GM23338 (cell line): ENCODE data around the gene FAM181B. TPM values are rescaled to one million over a fixed set of nuclear protein-coding genes. Genes with fewer than 3 reads are reported as not detected.

Experiments
- EZH2 ChIP-seq: fragments of 200-600 bp; sonication (generic); IDR thresholded peaks from one replicate; pipeline ENCODE4 v1.8.0; 2017; ENCODE audit warnings: antibody characterized with exemption, mild to moderate bottlenecking, low read depth; ENCODE audit not compliant: unreplicated experiment
- NANOG ChIP-seq: IDR thresholded peaks from 2 replicates; pipeline ENCODE4 v1.6.1; 2016; ENCODE audit warnings: antibody characterized with exemption, borderline replicate concordance
- POLR2AphosphoS5 ChIP-seq: IDR thresholded peaks from 2 replicates; pipeline ENCODE4 v1.6.1; 2016; ENCODE audit warnings: antibody characterized with exemption, low read depth
- ZNF331 ChIP-seq: fragments of 250-450 bp; sonication (Bioruptor Pico); IDR thresholded peaks from 2 replicates; pipeline ENCODE4 v1.5.0; 2020; ENCODE audit warnings: low read depth, mild to moderate bottlenecking, moderate library complexity
- polyA plus RNA-seq: library from polyadenylated mRNA; unstranded; fragments of >200 nt; fragmentation: Nextera tagmentation; extraction: Ambion mirVana; gene quantifications from 2 replicates; pipeline ENCODE4 v1.2.1, GENCODE V29; 2016
- total RNA-seq: library from RNA; depleted of rRNA; stranded (reverse); fragments of >200 nt; shearing (Covaris generic); gene quantifications from 2 replicates; pipeline ENCODE4 v1.2.3, GENCODE V29; 2014
- TF ChIP-seq, protein P1 (sequence below): fragments of 250-450 bp; sonication (Bioruptor Pico); IDR thresholded peaks from 2 replicates; pipeline ENCODE4 v1.5.0; 2020; ENCODE audit warnings: mild to moderate bottlenecking, moderate library complexity
- TF ChIP-seq, protein P2 (sequence below): IDR thresholded peaks from one replicate; pipeline ENCODE4 v1.6.1; 2018; ENCODE audit warnings: antibody characterized with exemption; ENCODE audit not compliant: unreplicated experiment

FAM181B gene
- total and polyA plus RNA-seq, 2 experiments from 2014 or later, result 0.36 to 0.87 TPM

DNA sequence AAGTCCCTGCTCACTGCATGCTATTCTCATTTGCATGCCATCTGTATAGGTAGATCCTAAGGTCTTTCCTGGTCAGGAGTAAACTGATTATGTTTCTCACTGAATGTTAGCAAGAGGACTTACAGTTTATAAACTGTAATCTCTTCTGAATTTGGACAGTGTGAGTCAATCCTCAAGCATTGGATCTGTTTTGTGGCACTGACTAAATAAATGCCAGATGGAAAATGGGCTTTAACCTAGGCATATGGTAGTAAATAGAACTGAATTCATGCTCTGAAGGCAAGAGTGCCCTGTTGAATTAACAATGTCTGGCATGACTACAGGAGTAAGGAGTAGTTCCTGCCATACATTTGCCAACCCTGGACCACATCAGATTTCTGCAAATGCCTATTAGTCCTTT lies 11.4 kb downstream of the FAM181B start (continued):
- TF ChIP-seq, protein P1, sequence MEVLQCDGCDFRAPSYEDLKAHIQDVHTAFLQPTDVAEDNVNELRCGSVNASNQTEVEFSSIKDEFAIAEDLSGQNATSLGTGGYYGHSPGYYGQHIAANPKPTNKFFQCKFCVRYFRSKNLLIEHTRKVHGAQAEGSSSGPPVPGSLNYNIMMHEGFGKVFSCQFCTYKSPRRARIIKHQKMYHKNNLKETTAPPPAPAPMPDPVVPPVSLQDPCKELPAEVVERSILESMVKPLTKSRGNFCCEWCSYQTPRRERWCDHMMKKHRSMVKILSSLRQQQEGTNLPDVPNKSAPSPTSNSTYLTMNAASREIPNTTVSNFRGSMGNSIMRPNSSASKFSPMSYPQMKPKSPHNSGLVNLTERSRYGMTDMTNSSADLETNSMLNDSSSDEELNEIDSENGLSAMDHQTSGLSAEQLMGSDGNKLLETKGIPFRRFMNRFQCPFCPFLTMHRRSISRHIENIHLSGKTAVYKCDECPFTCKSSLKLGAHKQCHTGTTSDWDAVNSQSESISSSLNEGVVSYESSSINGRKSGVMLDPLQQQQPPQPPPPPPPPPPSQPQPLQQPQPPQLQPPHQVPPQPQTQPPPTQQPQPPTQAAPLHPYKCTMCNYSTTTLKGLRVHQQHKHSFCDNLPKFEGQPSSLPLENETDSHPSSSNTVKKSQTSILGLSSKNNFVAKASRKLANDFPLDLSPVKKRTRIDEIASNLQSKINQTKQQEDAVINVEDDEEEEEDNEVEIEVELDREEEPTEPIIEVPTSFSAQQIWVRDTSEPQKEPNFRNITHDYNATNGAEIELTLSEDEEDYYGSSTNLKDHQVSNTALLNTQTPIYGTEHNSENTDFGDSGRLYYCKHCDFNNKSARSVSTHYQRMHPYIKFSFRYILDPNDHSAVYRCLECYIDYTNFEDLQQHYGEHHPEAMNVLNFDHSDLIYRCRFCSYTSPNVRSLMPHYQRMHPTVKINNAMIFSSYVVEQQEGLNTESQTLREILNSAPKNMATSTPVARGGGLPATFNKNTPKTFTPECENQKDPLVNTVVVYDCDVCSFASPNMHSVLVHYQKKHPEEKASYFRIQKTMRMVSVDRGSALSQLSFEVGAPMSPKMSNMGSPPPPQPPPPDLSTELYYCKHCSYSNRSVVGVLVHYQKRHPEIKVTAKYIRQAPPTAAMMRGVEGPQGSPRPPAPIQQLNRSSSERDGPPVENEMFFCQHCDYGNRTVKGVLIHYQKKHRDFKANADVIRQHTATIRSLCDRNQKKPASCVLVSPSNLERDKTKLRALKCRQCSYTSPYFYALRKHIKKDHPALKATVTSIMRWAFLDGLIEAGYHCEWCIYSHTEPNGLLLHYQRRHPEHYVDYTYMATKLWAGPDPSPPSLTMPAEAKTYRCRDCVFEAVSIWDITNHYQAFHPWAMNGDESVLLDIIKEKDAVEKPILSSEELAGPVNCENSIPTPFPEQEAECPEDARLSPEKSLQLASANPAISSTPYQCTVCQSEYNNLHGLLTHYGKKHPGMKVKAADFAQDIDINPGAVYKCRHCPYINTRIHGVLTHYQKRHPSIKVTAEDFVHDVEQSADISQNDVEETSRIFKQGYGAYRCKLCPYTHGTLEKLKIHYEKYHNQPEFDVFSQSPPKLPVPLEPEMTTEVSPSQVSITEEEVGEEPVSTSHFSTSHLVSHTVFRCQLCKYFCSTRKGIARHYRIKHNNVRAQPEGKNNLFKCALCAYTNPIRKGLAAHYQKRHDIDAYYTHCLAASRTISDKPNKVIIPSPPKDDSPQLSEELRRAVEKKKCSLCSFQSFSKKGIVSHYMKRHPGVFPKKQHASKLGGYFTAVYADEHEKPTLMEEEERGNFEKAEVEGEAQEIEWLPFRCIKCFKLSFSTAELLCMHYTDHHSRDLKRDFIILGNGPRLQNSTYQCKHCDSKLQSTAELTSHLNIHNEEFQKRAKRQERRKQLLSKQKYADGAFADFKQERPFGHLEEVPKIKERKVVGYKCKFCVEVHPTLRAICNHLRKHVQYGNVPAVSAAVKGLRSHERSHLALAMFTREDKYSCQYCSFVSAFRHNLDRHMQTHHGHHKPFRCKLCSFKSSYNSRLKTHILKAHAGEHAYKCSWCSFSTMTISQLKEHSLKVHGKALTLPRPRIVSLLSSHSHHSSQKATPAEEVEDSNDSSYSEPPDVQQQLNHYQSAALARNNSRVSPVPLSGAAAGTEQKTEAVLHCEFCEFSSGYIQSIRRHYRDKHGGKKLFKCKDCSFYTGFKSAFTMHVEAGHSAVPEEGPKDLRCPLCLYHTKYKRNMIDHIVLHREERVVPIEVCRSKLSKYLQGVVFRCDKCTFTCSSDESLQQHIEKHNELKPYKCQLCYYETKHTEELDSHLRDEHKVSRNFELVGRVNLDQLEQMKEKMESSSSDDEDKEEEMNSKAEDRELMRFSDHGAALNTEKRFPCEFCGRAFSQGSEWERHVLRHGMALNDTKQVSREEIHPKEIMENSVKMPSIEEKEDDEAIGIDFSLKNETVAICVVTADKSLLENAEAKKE (CRISPR knock-in tag), result no peak
- TF ChIP-seq POLR2AphosphoS5 (no peak), EZH2 (no peak), NANOG (no peak), ZNF331 (CRISPR knock-in tag) (no peak)
- TF ChIP-seq, protein P2, sequence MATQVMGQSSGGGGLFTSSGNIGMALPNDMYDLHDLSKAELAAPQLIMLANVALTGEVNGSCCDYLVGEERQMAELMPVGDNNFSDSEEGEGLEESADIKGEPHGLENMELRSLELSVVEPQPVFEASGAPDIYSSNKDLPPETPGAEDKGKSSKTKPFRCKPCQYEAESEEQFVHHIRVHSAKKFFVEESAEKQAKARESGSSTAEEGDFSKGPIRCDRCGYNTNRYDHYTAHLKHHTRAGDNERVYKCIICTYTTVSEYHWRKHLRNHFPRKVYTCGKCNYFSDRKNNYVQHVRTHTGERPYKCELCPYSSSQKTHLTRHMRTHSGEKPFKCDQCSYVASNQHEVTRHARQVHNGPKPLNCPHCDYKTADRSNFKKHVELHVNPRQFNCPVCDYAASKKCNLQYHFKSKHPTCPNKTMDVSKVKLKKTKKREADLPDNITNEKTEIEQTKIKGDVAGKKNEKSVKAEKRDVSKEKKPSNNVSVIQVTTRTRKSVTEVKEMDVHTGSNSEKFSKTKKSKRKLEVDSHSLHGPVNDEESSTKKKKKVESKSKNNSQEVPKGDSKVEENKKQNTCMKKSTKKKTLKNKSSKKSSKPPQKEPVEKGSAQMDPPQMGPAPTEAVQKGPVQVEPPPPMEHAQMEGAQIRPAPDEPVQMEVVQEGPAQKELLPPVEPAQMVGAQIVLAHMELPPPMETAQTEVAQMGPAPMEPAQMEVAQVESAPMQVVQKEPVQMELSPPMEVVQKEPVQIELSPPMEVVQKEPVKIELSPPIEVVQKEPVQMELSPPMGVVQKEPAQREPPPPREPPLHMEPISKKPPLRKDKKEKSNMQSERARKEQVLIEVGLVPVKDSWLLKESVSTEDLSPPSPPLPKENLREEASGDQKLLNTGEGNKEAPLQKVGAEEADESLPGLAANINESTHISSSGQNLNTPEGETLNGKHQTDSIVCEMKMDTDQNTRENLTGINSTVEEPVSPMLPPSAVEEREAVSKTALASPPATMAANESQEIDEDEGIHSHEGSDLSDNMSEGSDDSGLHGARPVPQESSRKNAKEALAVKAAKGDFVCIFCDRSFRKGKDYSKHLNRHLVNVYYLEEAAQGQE, result no peak
